Measurements from ENCODE around the gene NKG7.

NKG7 gene

GRCh38 chr19:51341976-51342580, 30.4 kb downstream of the NKG7 start, which contains the start of gene VSIG10L:
TSS of gene VSIG10L (minus strand) at chr19:51342139. CDS start at chr19:51342124, 15 bp downstream.
- no peak for TF ChIP-seq EZH2 (IDR thresholded peaks at IDR 0.05; ENCODE audit: borderline replicate concordance, low read length)
- TF ChIP-seq CTCF (IDR thresholded peaks at IDR 0.05; ENCODE audit: low read length): no peak
- Histone ChIP-seq H3K9me2 (ENCODE audit: low read depth, low read length) (no peaks in the 10 kb centered on the region), H3K36me3 (ENCODE audit: insufficient read depth, low read length) (peaks cover 23% of the 10 kb centered on the region; the same call in 1 of the 2 replicates), H3K4me3 (ENCODE audit: low read depth, low read length, poor library complexity, severe bottlenecking) (no peak within 1 kb of the TSS), H3K79me2 (ENCODE audit: insufficient read depth, low read length) (no peaks in the 10 kb centered on the region), H3K27me3 (ENCODE audit: insufficient read depth, low read length) (no peaks in the 10 kb centered on the region), H3F3A (ENCODE audit: insufficient read depth, low read length) (no peaks in the 10 kb centered on the region), H4K20me1 (ENCODE audit: insufficient read depth, low read length) (no peaks in the 10 kb centered on the region), H2AFZ (ENCODE audit: low read length) (no peak within 1 kb of the TSS), H3K9ac (ENCODE audit: low read length) (no peak within 1 kb of the TSS), H3K4me1 (ENCODE audit: insufficient read depth, low read length, severe bottlenecking) (peaks cover 10% of the 10 kb centered on the region), H3K4me2 (ENCODE audit: low read length) (no peak within 1 kb of the TSS), H3K9me3 (ENCODE audit: low read length) (no peaks in the 10 kb centered on the region), H3K27ac (ENCODE audit: low read depth, low read length, poor library complexity, severe bottlenecking) (no peak within 1 kb of the TSS)

- H3K4me1 ChIP-seq (ENCODE audit: insufficient read depth, low read length, severe bottlenecking): peaks cover 10% of the 10 kb centered on the region
- H3K4me2 ChIP-seq (ENCODE audit: low read length): no peak overlapping the region
- H3F3A ChIP-seq (ENCODE audit: insufficient read depth, low read length): no peaks in the 10 kb centered on the region
- no peak for TF ChIP-seq CTCF (IDR thresholded peaks at IDR 0.05; ENCODE audit: low read length)
- TF ChIP-seq EZH2 (IDR thresholded peaks at IDR 0.05; ENCODE audit: borderline replicate concordance, low read length): no peak
- H3K36me3 ChIP-seq (ENCODE audit: insufficient read depth, low read length): peaks cover 15% of the 10 kb centered on the region; the same call in 1 of the 2 replicates
- no peak overlapping the region for H2AFZ ChIP-seq (ENCODE audit: low read length)
- H3K9ac ChIP-seq (ENCODE audit: low read length): no peak overlapping the region
- no peaks in the 10 kb centered on the region for H3K27me3 ChIP-seq (ENCODE audit: insufficient read depth, low read length)
- H3K4me3 ChIP-seq (ENCODE audit: low read depth, low read length, poor library complexity, severe bottlenecking): no peak overlapping the region
- H3K27ac ChIP-seq (ENCODE audit: low read depth, low read length, poor library complexity, severe bottlenecking): no peak overlapping the region
- H3K9me3 ChIP-seq (ENCODE audit: low read length): no peaks in the 10 kb centered on the region
- no peaks in the 10 kb centered on the region for H3K9me2 ChIP-seq (ENCODE audit: low read depth, low read length)
- H4K20me1 ChIP-seq (ENCODE audit: insufficient read depth, low read length): no peaks in the 10 kb centered on the region
- H3K79me2 ChIP-seq (ENCODE audit: insufficient read depth, low read length): no peaks in the 10 kb centered on the region
Measured at GRCh38 chr19:51341066-51341465, 31.4 kb downstream of the NKG7 start.

- Histone ChIP-seq H3K4me1 (ENCODE audit: insufficient read depth, low read length, severe bottlenecking) (peaks cover 10% of the 10 kb centered on the region), H3K27me3 (ENCODE audit: insufficient read depth, low read length) (no peaks in the 10 kb centered on the region), H3K9me2 (ENCODE audit: low read depth, low read length) (no peaks in the 10 kb centered on the region), H3F3A (ENCODE audit: insufficient read depth, low read length) (no peaks in the 10 kb centered on the region), H3K79me2 (ENCODE audit: insufficient read depth, low read length) (no peaks in the 10 kb centered on the region), H2AFZ (ENCODE audit: low read length) (peak overlapping the region; percentile 9; the same call in 1 of the 2 replicates), H4K20me1 (ENCODE audit: insufficient read depth, low read length) (no peaks in the 10 kb centered on the region), H3K36me3 (ENCODE audit: insufficient read depth, low read length) (0 out of 2 replicates have a peak, but pooled peaks cover 7% of the 10 kb centered on the region), H3K4me2 (ENCODE audit: low read length) (peak overlapping the region; percentile 80), H3K27ac (ENCODE audit: low read depth, low read length, poor library complexity, severe bottlenecking) (no peak overlapping the region), H3K9ac (ENCODE audit: low read length) (peak overlapping the region; percentile 38; the same call in 1 of the 2 replicates), H3K9me3 (ENCODE audit: low read length) (no peaks in the 10 kb centered on the region), H3K4me3 (ENCODE audit: low read depth, low read length, poor library complexity, severe bottlenecking) (peak overlapping the region; percentile 68)
- peak; percentile 12; the same call in 1 of the 2 replicates for TF ChIP-seq CTCF (IDR thresholded peaks at IDR 0.05; ENCODE audit: low read length)
- no peak for TF ChIP-seq EZH2 (IDR thresholded peaks at IDR 0.05; ENCODE audit: borderline replicate concordance, low read length)
Measured at GRCh38 chr19:51339687-51340656, 32.5 kb downstream of the NKG7 start.

All from OCI-LY1 (cell line).